Kidney (tissue), 14 donors: ENCODE data around the gene DARS1. TPM values are rescaled to one million over a fixed set of nuclear protein-coding genes. Genes with fewer than 3 reads are reported as not detected.

Experiments used
- DNase-seq, 5 donors: peaks; one replicate each; pipeline ENCODE4 v3.0.0-alpha.2; 2013 to 2020
- FAIRE-seq: peaks from 2 replicates; lab custom pipeline; 2012; peaks lifted over from hg19 to GRCh38; lab: Jason Lieb, UNC
- H3K27ac ChIP-seq, 2 donors: one replicate each; pipeline ENCODE4 v1.7.0; 2013; ENCODE audit warnings: low read depth in 2 of 2, low read length in 2 of 2, inconsistent platforms in 1 of 2
- H3K27me3 ChIP-seq: one replicate; pipeline ENCODE4 v1.7.1; 2013; ENCODE audit warnings: low read length, inconsistent platforms; ENCODE audit not compliant: control insufficient read depth, insufficient read depth
- H3K36me3 ChIP-seq, 3 donors: one replicate each; pipeline versions ENCODE4 v1.7.0 to v1.7.1; 2013; ENCODE audit warnings: low read length in 3 of 3, control low read depth in 1 of 3, inconsistent platforms in 1 of 3; ENCODE audit not compliant: insufficient read depth in 3 of 3, control insufficient read depth in 2 of 3
- H3K4me1 ChIP-seq, 3 donors: one replicate each; pipeline versions ENCODE4 v1.7.0 to v1.7.1; 2013; ENCODE audit warnings: low read length in 3 of 3, inconsistent platforms in 1 of 3, low read depth in 1 of 3; ENCODE audit not compliant: control insufficient read depth in 2 of 3, insufficient read depth in 2 of 3
- H3K4me3 ChIP-seq, 3 donors: one replicate each; pipeline versions ENCODE4 v1.7.0 to v1.8.1; 2013; ENCODE audit warnings: low read length in 3 of 3, control low read depth in 1 of 3, inconsistent platforms in 1 of 3
- H3K9ac ChIP-seq, 3 donors: one replicate each; pipeline versions ENCODE4 v1.7.0 to v1.7.1; 2013; ENCODE audit warnings: low read length in 3 of 3, control low read depth in 1 of 3, inconsistent platforms in 1 of 3
- H3K9me3 ChIP-seq, 3 donors: one replicate each; pipeline versions ENCODE4 v1.7.0 to v1.7.1; 2013; ENCODE audit warnings: low read length in 3 of 3, control low read depth in 1 of 3, inconsistent platforms in 1 of 3; ENCODE audit not compliant: control insufficient read depth in 2 of 3, insufficient read depth in 1 of 3
- intact Hi-C: fragments of 100-400 bp; cut with DNase I; formaldehyde crosslinking; loops from one replicate; pipeline ENCODE4 v1.11.1; 2022
- polyA plus RNA-seq: library from polyadenylated mRNA; stranded (reverse); fragments of 350-450 nt; fragmentation: Illumina TruSeq; extraction: RNeasy Lipid Tissue Mini Kit (QIAGEN cat#74804); gene quantifications from one replicate; pipeline ENCODE4 v1.2.3, GENCODE V29; 2014; ENCODE audit warnings: low read depth, low replicate concordance; ENCODE audit not compliant: insufficient read depth
- total RNA-seq: library from RNA; stranded (reverse); fragmentation: NEBNext Ultra II Directional; extraction: Animal tissue kit (Norgen Biotek cat#: 25700); gene quantifications from one replicate; pipeline ENCODE4 v1.2.1, GENCODE V29; 2021
- TF ChIP-seq, protein P1 (sequence below): IDR thresholded peaks from 3 replicates; pipeline ENCODE4 v1.5.1; 2012; ENCODE audit warnings: mild to moderate bottlenecking, moderate library complexity, borderline replicate concordance; ENCODE audit not compliant: insufficient read depth; ENCODE audit errors: extremely low read depth
- donor health status: control.
- donor health status: control.
- donor health status: control.
- donor health status: control.
- donor health status: control.
- donor health status: DM: yes; HTN: yes; CAD: no.
- donor health status: Normal renal cell carcinoma (clear cell type).

DARS1 gene
- total and polyA plus RNA-seq, 2 donors from 2014 or later = 39.5 to 77.4 TPM

DNA sequence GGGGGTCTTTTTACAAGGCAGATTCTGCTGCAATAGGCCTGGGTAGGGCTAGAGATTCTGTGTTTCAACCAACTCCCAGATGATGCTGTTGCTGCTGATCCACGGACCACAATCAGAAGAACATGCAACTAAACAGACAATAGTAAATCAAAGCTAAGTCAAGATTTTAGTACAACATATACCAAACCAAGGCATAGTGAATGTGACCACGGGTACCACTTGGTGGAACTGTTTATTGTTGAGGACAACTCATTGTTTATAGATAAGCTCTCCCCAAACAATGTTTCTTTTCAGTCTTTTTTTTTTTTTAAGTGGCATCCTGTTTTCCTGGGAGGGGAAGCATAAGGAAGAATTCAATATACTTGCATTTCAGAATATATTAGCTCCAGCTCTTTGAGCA lies 36.0 kb upstream of the DARS1 start:
- H3K4me3 ChIP-seq = no peak overlapping the region
- H3K27me3 ChIP-seq = no peaks in the 10 kb centered on the region
- no peak for DNase-seq
- peaks cover 0 to 1% (median 0%) of the 10 kb centered on the region in 3 donors for H3K4me1 ChIP-seq
- no peaks in the 10 kb centered on the region for H3K9me3 ChIP-seq
- TF ChIP-seq, protein P1, sequence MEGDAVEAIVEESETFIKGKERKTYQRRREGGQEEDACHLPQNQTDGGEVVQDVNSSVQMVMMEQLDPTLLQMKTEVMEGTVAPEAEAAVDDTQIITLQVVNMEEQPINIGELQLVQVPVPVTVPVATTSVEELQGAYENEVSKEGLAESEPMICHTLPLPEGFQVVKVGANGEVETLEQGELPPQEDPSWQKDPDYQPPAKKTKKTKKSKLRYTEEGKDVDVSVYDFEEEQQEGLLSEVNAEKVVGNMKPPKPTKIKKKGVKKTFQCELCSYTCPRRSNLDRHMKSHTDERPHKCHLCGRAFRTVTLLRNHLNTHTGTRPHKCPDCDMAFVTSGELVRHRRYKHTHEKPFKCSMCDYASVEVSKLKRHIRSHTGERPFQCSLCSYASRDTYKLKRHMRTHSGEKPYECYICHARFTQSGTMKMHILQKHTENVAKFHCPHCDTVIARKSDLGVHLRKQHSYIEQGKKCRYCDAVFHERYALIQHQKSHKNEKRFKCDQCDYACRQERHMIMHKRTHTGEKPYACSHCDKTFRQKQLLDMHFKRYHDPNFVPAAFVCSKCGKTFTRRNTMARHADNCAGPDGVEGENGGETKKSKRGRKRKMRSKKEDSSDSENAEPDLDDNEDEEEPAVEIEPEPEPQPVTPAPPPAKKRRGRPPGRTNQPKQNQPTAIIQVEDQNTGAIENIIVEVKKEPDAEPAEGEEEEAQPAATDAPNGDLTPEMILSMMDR = no peak
- no peaks in the 10 kb centered on the region for H3K36me3 ChIP-seq
- no peak overlapping the region for H3K9ac ChIP-seq
- no peak for FAIRE-seq
- intact Hi-C loops = no loop called here
- no peak overlapping the region for H3K27ac ChIP-seq

DNA sequence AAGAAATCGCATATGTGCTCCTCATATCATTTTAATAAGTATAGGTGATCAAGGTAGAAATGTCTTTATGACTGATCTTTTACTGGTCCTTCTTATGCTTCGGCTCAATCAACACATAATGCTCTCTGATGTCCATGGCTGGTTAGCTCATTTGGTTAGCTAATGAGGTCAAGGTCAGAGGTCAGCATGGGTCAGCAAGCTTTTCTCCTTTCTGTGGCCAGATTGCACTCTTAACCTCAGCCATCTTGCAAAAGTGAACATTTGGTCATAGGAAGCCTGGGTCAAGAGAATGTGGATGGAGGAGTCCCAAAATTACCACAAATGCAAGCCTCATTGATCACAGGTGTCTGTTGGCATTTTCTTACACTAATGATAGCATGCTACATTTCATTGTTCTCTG lies 35.4 kb upstream of the DARS1 start:
- Histone ChIP-seq H3K4me1 (peaks cover 0 to 4% (median 0%) of the 10 kb centered on the region in 3 donors), H3K36me3 (no peaks in the 10 kb centered on the region), H3K9ac (no peak overlapping the region), H3K4me3 (no peak overlapping the region), H3K27ac (no peak overlapping the region), H3K9me3 (no peaks in the 10 kb centered on the region), H3K27me3 (no peaks in the 10 kb centered on the region)
- no peak for FAIRE-seq
- TF ChIP-seq, protein P1 = no peak
- no peak for DNase-seq
- intact Hi-C loops = no loop called here

DNA sequence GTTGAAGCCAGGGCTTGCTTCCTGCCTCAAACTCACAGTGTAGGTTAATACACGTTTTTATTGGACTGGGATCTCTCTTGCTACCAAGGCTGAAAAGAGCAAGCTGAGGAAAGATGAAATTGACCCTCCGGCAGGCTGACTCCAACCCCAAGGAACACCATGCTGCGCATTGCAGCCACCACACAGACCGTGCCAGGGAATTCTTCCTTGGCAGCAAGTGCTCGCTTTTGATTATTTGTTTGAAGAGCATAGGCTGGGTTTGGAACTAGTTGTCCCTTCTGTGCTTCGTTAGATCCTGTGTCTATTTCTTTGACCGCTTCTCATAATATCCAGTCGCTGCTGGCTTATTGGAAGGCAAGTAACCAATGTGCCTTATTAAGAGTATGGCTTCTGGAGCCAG lies 34.4 kb upstream of the DARS1 start:
- no peak for DNase-seq
- TF ChIP-seq, protein P1 = no peak

DNA sequence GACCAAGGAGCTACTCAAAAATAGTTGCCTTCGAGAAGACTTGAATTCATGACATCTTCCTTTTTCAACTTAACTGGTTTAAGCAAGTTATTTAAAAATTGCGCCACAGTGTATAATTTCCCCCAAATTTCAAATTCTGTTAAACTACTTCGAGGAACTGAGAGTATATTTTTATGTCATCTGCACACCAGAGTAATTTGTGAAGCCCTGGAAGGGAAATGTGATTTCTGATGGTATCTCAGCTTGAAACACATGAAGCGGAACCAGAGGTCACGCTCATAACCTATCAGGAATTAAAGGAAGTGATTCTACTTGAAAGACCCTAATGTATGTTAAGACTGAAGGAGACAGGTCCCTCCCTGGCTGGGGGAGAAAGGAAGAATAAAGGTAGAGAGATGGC lies 33.9 kb upstream of the DARS1 start:
- H3K4me1 ChIP-seq = peaks cover 2 to 4% (median 4%) of the 10 kb centered on the region in 3 donors

More for the DNA sequence above, 34.4 kb upstream of the DARS1 start:
- no peak for FAIRE-seq
- H3K27me3 ChIP-seq = no peaks in the 10 kb centered on the region
- H3K36me3 ChIP-seq = no peaks in the 10 kb centered on the region
- no peak overlapping the region for H3K4me3 ChIP-seq
- no peak overlapping the region for H3K9ac ChIP-seq
- no peak overlapping the region for H3K27ac ChIP-seq
- intact Hi-C loops = no loop called here
- H3K9me3 ChIP-seq = no peaks in the 10 kb centered on the region
- peaks cover 0 to 4% (median 0%) of the 10 kb centered on the region in 3 donors for H3K4me1 ChIP-seq

More for the DNA sequence above, 33.9 kb upstream of the DARS1 start:
- intact Hi-C loops = no loop called here
- TF ChIP-seq, protein P1 = no peak
- no peak for FAIRE-seq
- H3K27me3 ChIP-seq = no peaks in the 10 kb centered on the region
- H3K27ac ChIP-seq = no peak overlapping the region
- no peak overlapping the region for H3K9ac ChIP-seq
- no peaks in the 10 kb centered on the region for H3K9me3 ChIP-seq
- no peaks in the 10 kb centered on the region for H3K36me3 ChIP-seq
- peak in 3 of 5 donors; percentile 36 to 72 (median 62) for DNase-seq
- H3K4me3 ChIP-seq = no peak overlapping the region
